ENCODE measurements around the gene WRAP73. TPM values are rescaled to one million over a fixed set of nuclear protein-coding genes. Genes with fewer than 3 reads are reported as not detected.

Gene WRAP73
- total RNA-seq, 1 donor from 2014 or later, result 8.9 TPM

DNA sequence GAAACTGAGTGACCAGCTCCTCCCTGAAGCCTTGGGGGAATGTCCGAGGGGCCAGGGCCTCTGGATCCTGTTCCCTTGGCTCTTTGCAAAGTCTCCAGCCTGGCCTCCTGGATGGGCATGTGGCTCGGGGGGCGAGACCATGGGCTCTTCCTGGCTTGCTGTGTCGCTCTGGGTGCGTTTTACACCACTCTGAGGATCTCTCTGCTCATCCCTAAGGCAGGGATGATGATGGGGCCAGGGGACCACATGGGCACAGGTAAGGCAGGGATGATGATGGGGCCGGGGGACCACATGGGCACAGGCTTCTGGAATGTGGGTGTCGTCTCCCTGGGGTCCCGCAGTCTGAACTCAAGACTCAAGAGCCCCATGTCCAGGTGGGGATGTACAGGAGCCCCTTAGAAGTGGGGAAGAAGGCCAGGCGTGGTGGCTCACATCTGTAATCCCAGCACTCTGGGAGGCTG is 20.1 kb upstream of the WRAP73 start:
- no peak for ATAC-seq
- DNase-seq (ENCODE audit: low spot score), result no peak

DNA sequence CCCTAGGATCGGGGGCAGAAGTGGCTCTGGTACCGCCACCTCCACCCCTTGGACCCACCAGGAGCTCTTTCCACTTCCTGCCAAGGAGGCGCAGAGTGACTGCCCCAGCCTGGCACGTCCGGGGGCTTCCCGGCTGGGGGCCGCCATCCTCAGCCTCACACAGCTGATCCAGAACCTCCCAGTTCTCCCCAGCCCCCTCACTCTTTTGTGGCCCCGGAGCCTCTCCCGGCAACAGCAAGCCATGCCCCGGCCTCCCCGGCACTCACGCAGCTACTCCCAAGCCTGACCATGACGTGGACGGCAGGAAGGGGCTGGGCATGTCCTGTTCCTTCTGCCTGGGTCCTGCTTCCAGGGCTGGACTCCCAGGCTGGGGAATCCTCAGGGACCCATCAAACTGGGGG is 19.5 kb upstream of the WRAP73 start:
- ATAC-seq (no peak), DNase-seq (ENCODE audit: low spot score) (no peak)

DNA sequence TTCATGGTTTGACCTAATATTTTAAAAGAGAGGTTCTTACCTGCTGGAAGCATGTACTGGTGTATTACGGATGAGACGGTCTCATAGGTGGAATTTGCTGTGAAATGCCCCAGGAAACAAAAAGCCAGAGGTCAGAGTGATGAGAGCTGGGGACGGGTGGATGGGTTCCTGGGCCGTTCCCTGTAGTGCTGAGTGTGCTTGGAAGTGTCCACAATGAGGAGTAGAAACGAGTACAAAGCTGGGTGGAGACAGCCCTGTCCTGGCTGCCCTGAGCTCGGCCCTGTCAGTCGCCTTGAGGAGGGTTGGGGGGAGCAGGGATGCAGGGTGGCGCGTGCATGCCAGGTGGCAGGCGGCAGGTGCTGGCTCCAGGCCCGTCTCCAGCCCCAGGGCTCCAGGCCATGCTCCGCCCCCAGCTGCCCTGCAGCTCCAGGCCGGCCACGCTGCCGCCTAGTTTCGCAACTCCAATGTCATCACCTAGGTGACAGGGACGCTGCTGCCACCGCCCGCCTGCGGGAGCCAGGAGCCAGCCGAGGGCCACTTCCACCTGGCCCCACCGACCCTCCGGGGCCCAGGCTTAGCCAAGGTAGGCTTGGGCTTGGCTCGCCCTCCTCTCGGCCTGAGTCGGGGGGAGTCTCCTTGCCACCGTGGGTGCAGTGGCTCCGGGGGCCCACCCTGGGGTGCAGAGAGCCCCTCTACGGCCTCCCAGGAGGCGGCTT is 18.8 kb upstream of the WRAP73 start:
- DNase-seq (ENCODE audit: low spot score), result peak; percentile 96
- peak; percentile 93 for ATAC-seq

DNA sequence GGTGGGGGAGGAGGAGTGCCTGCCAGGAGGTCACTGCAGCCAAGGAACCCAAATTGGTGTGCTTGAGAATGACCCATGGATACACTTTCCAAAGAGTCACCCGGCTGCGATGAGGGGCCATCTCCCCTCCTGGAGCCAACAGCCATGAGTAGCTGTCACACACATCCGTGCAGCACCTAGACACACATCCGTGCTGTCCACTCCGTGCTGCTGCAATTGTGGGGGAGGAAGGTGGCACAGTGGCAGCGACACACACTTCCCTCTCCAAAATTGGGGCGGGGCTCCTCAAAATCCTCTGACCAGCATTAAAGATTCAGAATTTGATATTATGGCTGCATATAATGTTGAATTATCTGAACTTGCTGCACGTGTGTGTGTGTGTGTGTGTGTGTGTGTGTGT is 18.2 kb upstream of the WRAP73 start:
- ATAC-seq (no peak), DNase-seq (ENCODE audit: low spot score) (no peak)

DNA sequence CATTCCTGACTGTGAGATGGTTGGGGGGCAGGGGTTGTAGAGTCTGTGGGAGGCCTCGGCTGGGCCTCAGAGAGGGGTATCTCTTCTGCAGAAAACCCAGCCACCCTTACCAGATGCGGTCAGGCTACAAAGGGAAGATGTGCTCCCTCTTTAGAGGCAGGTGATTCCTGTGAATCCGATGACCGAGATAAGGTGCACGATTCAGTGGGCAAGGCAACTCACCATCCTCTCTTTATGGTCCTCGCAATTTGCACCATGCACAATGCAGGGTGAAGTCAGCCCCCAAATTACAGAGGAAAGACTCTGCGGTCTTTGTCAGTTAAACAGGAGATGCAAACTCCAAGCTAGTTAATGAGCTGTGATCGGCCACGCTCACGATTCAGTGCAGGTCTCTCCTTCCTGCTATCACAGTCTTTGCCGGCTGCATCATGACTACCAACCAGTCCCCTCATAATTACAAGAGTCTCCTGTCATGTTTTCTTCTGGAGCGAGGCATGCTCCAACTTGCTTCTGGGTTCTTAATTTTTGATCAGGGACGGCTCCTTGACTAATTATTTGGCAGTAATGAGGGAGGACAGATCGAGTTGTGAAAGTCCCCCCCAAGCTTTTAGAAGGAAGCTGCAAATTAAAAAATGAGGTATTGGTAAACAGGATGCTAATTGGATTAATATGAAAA is 14.9 kb upstream of the WRAP73 start:
- no peak for ATAC-seq

DNA sequence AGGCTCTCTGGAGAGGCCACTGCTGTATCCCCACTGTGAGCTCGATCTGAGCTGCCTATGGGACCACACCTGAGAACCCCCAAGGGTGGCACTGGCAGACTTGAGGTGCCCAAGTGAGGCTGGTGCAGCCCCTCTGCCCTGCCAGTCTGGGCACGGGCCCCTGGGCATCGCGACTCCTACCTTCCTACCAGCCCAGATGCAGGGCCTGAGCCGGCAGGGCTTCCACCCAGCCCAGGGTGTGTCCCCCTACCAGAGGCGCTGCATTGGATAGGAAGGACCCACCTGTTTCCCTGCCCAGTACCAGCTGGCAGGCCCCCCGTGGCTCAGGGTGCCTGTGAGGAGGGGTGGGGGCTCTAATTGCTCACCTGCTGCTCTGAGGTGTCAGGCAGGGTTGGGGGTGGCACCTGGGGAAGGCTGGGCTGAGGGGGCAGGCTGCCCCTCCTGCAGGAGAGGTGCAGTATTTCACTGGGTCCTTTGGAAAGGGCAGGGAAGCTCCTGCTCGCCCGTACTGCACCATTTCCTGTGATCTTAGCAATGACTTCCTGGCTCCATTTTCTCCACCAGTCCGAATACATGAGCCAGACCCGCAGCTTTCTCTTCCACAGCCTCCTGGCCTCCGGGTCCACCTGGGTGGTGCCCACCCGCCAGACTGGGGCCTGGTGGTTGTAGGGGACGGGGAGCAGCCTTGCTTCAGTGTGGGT is 14.2 kb upstream of the WRAP73 start:
- ATAC-seq (no peak), DNase-seq (ENCODE audit: low spot score) (no peak)

More for the DNA sequence above, 14.9 kb upstream of the WRAP73 start:
- DNase-seq (ENCODE audit: low spot score), result no peak

DNA sequence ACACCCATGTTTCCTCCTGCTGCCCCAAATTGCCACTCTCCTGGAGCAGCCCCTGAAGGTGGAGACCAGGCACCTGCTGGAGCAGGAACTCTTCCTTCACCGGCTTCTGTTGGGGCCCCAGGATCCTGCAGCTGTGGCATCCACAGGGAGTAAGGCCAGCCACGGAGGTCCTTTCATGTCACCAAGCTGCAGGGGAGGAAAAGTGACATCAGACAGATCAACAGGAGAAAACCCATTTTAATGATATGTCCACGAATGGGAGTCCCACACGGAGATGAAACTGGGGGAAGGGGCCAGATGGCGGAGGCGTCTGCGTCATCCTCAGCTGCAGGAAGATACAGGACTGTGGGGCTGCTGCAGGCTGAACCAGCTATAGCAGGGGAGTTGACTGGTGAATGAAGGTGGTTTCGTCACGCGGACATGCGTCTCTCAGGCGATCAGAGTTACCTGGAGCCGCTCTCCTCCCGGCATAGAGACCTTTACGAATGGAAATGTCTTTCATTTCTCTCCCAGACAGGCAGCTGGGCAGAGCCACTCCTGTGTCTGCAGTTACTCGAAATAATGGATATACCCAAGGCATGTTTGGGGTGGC is 12.3 kb upstream of the WRAP73 start:
- ATAC-seq, result no peak
- DNase-seq (ENCODE audit: low spot score), result no peak

DNA sequence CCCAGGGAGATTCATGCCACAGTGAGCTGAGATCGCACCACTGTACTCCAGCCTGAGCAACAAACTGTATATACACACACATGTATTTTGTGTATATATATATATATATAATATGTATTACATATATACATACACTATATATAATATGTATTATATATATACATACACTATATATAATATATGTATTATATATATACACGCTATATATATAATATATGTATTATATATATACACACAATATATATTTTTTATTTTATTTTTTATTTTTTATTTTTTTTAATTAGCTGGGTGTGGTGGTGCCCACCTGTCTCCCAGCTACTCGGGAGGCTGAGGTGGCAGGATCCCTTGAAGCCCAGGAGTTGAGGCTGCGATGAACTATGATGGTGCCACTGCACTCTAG is 11.7 kb upstream of the WRAP73 start:
- DNase-seq (ENCODE audit: low spot score), result no peak

DNA sequence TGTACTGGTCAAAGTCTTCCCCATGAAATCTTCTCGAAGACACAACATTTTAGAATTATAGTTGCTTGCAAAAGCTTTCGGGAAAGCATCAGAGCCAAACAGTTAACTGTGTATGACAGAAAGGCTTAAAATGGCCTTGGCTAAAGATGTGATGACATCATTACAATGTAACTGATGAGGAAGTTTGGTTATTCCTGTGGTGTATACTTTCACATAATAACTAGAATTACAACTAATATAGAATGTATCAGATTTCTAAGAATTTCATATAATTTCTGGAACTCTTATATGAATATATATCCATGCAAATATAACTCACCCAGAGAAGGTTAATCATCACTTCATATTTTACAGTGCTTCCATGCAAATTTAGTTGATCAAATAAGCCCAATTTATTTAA is 10.8 kb upstream of the WRAP73 start:
- no peak for DNase-seq (ENCODE audit: low spot score)

More for the DNA sequence above, 11.7 kb upstream of the WRAP73 start:
- ATAC-seq, result no peak

DNA sequence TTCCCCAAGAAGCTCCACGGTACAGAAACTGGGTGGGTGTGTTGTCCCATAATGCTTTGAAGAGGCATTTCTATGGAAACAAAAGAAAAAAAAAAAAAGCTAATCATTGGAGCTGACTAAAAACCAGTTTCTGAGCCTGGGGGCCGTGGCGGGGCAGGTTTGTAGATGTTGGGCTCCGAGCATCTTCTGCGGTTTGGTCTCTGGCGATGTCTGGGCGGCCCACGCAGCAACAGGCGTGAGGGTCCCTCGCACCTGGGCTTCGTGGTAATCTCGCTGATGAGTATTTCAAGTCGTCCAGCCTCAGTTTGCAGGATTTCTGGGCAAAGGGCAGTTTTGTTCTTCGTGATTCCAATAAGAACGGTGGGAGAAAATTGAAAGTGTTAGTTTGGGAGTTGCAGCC is 9.2 kb upstream of the WRAP73 start:
- DNase-seq (ENCODE audit: low spot score), result no peak

More for the DNA sequence above, 10.8 kb upstream of the WRAP73 start:
- no peak for ATAC-seq

DNA sequence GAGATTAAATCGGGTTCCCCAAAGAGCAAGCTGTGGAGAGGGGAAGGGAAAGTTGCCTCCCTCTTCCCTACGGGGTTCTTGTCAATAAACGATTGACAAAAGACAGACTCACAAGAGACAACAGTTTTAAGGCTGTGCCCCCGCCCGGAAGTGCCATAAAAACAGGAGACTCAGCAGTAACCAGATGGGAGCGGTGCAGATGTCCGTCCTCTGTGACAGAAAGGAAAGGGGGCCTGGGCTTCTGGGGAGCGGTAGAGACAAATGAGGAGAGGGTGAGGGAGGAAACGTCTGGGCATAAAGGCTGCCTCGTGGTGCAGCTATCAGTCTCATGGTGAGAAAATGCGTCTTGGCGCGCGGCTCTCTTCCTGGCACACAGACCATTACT is 8.3 kb upstream of the WRAP73 start:
- DNase-seq (ENCODE audit: low spot score), result no peak
- no peak for ATAC-seq

More for the DNA sequence above, 9.2 kb upstream of the WRAP73 start:
- no peak for ATAC-seq

DNA sequence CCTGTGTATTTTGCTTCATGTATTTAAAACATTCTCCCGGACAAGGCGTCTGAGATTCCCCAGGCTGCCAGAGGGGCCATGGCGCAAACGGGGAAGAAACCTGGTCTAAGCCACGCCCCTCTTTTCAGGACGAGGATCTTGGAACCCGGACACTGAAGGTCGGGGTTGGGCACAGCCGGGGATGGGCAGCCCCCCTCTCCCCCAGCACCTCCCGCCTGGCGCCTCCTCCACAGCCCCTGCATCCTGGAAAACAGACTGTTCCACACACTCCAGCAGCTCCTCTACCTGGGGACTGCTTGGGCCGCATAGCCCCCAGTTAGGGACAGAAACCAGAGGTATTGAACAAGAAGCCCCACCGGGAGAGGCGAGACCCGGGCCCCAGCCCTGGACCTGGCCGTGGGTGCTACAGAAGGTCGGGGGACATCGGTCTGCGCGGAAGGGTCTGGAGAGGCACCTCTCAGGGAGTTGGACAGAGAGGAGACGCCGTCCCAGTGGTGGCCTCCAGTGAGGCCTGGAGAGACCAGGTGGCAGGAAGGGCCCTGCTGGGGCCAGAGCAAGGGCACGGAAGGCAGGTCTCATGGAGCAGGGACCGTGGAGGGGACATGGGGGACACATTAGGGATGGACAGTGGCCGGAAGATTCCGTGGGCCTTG is 7.8 kb upstream of the WRAP73 start:
- no peak for ATAC-seq
- DNase-seq (ENCODE audit: low spot score), result no peak

DNA sequence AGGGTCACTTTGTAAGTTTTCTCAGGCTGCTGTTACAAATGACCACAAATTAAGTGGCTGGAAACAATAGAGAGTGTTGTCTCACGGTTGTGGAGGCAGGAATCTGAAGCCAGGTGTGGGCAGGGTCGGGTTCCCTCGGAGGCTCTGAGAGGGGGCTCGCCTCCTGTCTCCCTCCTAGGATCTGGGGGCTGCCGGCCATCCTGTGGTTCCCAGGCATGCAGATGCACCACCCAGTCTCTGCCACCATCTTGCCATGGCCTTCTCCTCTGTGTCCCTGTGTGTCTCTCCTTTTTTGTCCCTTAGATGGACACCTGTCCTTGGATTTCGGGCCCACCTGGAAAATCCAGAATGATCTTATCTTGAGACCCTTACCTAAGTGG is 7.2 kb upstream of the WRAP73 start:
- DNase-seq (ENCODE audit: low spot score), result no peak
- ATAC-seq, result no peak

DNA sequence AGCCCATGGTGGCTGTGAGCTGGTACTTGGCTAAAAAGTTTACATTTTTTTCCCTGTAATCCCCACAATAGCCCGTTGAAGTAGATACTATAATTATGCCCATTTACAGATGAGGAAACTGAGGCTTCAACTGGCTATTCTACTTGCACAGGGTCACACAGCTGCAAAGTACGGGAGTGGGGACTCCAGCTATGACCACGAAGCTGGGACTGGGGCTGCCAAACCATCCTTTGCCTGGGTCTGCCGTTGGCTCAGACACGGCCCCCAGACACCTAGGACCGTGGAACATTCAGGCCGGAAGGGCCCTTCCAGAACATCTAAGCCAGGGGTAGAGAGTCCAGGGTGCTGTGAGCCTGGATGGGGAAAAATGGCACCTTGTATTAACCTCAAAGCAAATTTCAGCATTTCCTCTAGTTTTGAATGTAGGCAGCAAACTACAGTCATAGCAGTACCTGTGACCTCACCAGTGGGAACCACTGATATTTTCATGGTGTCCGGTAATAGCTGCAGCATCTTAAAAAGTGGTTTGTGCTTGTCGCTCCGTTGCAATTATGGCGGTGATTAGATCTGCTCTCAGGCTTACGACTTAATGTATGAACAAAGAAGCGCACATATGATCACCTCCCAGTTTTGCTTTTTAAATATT is 6.7 kb upstream of the WRAP73 start:
- DNase-seq (ENCODE audit: low spot score), result no peak
- no peak for ATAC-seq

DNA sequence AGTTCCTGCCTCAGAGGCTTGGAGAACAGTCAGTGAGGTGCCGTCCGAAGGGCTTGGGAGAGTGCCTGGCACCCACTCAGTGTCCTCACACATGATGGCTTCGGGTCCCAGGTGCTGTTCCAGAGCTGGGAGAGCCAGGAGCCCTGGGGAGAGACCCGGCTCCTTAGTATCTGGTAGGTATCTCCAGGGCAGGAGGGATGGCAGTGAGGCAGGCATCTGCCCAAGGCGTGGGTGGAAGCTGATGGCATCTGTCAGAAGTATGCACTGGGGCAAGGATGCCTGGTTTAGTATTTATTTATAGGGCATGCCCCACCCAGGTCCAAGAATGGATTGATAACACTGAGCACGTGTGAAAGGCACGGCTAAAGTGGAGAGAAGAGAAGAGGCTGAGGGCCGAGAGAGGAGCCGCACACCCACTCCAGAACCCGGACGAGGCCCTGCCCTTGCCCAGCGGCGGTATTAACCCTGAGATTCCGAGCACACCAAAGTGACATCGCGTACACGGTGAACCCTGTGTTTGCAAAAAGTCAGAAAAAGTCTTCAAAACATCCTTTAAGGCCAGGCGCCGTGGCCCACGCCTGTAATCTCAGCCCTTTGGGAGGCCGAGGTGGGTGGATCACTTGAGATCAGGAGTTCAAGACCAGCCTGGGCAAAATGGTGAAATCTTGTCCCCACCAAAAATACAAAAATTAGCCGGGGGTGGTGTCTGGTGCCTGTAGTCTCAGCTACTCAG is 4.8 kb upstream of the WRAP73 start:
- no peak for ATAC-seq
- no peak for DNase-seq (ENCODE audit: low spot score)

DNA sequence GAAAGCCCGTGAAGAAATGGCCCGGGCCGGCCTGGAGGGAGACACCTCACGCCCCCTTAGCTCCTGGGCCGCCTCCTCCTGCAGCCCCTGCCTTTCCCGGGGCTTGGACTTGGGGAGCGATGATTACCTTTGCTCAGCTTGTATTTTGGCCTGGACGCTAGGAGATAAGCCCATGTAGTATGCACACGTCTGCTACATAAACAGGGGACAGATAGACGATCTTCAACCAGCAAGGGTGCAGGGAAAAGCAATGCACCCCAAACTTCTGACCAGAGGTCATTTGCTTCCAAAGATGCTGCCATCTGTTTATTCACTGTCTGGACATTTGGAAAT is 3.3 kb upstream of the WRAP73 start:
- no peak for ATAC-seq
- no peak for DNase-seq (ENCODE audit: low spot score)

DNA sequence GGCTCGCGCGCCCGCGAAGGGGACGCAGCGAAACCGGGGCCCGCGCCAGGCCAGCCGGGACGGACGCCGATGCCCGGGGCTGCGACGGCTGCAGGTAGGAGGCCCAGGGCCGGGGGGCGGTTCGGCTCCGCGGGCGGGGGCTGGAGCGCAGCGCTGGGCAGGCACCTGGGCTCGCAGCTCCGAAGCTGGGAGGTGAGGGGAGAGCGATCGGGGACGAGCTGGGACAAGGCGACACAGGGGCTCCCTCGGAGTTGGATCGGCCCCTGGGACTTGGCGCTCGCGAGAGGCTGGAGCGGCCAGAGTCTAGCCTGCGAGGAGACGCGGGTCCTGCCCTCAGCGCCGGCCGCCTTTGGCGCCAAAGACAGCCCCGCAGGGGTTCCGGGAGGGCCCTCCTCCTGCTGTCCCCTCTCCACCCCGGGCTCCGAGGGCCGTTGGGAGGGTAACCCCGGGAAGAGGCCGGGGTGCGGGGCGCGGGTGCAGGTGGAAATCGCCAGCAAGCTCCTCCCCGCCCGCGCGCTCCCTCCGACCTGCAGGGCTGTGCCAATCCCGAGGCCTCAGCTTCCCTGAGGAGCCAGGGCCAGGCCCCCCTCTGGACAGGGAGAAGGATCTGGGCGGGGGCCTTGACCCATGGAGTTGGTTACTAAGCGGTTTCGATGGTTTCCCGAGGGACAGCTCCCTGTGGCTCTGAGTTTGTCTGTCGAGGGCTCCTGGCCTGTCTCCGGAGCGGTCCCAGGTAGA is 2.8 kb upstream of the WRAP73 start:
- no peak for DNase-seq (ENCODE audit: low spot score)
- peak; percentile 25 for ATAC-seq

DNA sequence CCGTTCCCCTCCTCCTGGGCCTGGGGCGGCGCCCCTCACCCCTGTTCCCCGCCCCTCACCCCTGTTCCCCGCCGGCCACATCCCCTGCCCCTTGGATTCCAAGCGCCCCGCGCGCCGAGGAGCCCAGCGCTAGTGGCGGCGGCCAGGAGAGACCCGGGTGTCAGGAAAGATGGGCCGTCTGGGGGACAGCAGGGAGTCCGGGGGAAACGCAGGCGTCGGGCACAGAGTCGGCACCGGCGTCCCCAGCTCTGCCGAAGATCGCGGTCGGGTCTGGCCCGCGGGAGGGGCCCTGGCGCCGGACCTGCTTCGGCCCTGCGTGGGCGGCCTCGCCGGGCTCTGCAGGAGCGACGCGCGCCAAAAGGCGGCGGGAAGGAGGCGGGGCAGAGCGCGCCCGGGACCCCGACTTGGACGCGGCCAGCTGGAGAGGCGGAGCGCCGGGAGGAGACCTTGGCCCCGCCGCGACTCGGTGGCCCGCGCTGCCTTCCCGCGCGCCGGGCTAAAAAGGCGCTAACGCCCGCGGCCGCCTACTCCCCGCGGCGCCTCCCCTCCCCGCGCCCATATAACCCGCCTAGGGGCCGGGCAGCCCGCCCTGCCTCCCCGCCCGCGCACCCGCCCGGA is 2.1 kb upstream of the WRAP73 start, which contains the start of gene TP73:
TP73 (plus strand) TSS at position 587 of the 618 bp plus-strand sequence. CDS start 29,850 bp downstream, outside the sequence.
- ATAC-seq, result peak; percentile 47
- DNase-seq (ENCODE audit: low spot score), result no peak

All from left lobe of liver (tissue), 2 donors.